Chondrocyte (in vitro differentiated cells): ENCODE results near the gene PRSS38. TPM values are rescaled to one million over a fixed set of nuclear protein-coding genes. Genes with fewer than 3 reads are reported as not detected.

Experiments used
- DNase-seq: peaks from one replicate; pipeline ENCODE4 v3.0.0; 2021; ENCODE audit warnings: mixed read lengths, low spot score
- H3K27ac Mint-ChIP-seq: one replicate; pipeline ENCODE4 v1.8.0; 2021; ENCODE audit warnings: mild to moderate bottlenecking, moderate library complexity, mixed read lengths; ENCODE audit not compliant: unreplicated experiment
- H3K27me3 Mint-ChIP-seq: 2 replicates; pipeline ENCODE4 v1.8.0; 2021; ENCODE audit warnings: low read depth, mixed read lengths
- H3K36me3 Mint-ChIP-seq: 2 replicates; pipeline ENCODE4 v1.8.0; 2021; ENCODE audit warnings: low read depth, mixed read lengths
- H3K4me1 Mint-ChIP-seq: 2 replicates; pipeline ENCODE4 v1.8.0; 2021; ENCODE audit warnings: low read depth, mild to moderate bottlenecking, mixed read lengths
- H3K4me3 Mint-ChIP-seq: one replicate; pipeline ENCODE4 v1.8.0; 2021; ENCODE audit warnings: mild to moderate bottlenecking, moderate library complexity, mixed read lengths; ENCODE audit not compliant: unreplicated experiment
- H3K9me3 Mint-ChIP-seq: 2 replicates; pipeline ENCODE4 v1.8.0; 2021; ENCODE audit warnings: low read depth, mixed read lengths
- total RNA-seq: library from RNA; stranded (reverse); gene quantifications from 3 replicates; pipeline ENCODE4 v1.2.1, GENCODE V29; 2021
- TF ChIP-seq, protein P1 (sequence below): fragments of 200-600 bp; sonication (generic); IDR thresholded peaks from 2 replicates; pipeline ENCODE4 v1.5.0; 2021; ENCODE audit warnings: antibody characterized with exemption, mild to moderate bottlenecking, moderate library complexity

PRSS38 gene
- total RNA-seq, 1 donor from 2014 or later, result not detected

DNA sequence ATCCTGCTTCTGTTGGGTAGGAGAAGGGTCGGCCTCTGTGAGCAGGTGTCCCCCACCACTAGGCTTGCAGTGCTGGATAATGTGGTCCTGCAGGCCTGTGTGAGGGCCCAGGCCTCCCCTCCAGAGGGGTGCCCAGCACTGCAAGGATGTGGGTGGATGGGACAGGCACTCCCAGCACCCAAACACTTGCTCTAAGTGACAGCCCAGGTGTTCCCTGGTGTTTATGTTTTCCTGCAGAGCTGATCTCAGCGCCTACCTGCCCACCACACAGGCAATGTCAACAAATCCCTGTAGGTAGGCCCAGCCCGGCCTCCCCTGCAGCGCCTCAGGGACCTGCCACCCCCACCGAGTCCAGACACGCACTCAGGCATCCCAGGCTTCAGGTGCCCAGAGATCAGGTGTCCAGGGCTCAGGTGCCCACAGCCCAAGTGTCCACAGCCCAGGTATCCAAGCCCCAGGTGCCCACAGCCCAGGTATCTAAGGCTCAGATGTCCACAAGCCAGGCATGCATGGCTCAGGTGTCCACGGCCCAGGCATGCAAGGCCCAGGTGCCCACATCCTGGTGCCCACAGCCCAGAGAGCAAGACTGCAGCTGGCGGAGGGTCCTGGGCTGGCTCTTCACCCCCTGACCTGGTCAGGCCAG lies 73.0 kb downstream of the PRSS38 start:
- DNase-seq, result no peak
- Mint-ChIP-seq H3K36me3 (no peaks in the 10 kb centered on the region), H3K4me3 (no peak overlapping the region), H3K9me3 (no peaks in the 10 kb centered on the region), H3K4me1 (peaks cover 16% of the 10 kb centered on the region), H3K27ac (no peak overlapping the region), H3K27me3 (no peaks in the 10 kb centered on the region)
- TF ChIP-seq, protein P1, sequence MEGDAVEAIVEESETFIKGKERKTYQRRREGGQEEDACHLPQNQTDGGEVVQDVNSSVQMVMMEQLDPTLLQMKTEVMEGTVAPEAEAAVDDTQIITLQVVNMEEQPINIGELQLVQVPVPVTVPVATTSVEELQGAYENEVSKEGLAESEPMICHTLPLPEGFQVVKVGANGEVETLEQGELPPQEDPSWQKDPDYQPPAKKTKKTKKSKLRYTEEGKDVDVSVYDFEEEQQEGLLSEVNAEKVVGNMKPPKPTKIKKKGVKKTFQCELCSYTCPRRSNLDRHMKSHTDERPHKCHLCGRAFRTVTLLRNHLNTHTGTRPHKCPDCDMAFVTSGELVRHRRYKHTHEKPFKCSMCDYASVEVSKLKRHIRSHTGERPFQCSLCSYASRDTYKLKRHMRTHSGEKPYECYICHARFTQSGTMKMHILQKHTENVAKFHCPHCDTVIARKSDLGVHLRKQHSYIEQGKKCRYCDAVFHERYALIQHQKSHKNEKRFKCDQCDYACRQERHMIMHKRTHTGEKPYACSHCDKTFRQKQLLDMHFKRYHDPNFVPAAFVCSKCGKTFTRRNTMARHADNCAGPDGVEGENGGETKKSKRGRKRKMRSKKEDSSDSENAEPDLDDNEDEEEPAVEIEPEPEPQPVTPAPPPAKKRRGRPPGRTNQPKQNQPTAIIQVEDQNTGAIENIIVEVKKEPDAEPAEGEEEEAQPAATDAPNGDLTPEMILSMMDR, result no peak

DNA sequence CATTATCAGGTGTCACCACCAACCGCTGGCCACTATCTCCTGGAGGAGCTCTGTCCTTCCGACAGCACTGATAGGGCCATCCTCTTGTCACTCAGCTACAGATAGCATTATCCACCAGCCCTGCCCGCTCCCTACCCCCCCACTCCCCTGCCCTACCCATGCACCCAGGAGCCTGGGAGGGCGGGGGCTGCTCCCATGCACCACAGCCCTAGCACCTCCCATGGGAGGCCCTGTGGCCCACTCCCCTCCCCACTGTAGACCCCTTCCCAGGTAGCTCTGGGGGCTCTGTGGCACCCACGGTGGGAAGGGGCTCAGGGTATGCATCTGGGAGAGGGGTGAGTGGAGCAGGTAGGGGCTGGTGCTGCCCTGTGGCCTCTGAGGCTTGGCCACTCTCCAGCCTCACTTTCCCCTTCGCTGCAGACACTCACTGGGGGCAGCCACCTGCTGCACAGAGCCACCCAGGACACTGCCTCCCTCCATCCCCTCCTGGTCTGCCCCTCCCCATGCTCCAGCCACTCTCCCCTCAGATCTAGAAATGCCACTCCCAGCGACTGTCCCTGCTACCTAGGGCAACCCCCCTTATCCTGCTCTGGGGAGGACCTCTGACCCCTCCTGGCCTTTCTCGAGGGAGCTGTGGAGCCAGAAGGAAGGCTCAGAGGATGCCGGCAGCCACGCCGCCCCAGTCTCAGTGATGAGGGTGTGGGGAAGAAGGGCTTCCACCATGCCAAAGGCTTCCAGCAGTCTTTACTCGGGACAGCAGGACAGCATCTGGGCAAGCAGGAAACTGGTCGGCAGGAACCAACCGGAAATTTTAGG lies 73.8 kb downstream of the PRSS38 start:
- no peaks in the 10 kb centered on the region for H3K36me3 Mint-ChIP-seq

DNA sequence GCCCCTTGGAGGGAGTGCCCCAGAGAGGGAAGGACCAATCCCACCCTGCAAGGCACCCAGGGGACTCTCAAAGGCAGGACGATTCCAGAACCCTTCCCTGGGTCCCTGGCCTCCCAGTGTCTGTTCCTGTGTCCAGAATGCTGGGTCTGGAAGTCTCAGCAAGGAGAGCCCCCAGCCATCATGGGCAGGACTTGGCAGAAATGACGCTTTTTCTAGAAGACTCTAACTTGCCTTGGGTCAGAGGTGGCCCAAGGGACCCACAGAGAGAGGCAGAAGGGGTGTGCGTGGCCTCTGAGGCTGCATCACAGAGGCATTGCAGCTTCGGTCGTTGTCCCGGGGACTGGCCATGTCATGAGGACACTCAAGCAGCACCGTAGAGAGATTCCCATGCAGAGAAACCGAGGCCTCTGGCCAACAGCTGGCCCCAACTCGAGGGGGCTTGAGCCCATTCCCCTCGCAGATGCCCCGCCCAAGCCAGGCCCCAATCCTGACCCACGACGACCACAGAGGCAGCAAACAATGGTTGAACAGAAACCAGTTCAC lies 74.5 kb downstream of the PRSS38 start:
- Mint-ChIP-seq H3K4me1 (peaks cover 24% of the 10 kb centered on the region), H3K4me3 (no peak overlapping the region), H3K27me3 (no peaks in the 10 kb centered on the region), H3K9me3 (no peaks in the 10 kb centered on the region), H3K27ac (no peak overlapping the region), H3K36me3 (no peaks in the 10 kb centered on the region)
- no peak for DNase-seq
- TF ChIP-seq, protein P1, result no peak

More for the DNA sequence above, 73.8 kb downstream of the PRSS38 start:
- Mint-ChIP-seq H3K27ac (no peak overlapping the region), H3K27me3 (no peaks in the 10 kb centered on the region), H3K9me3 (no peaks in the 10 kb centered on the region), H3K4me1 (peaks cover 20% of the 10 kb centered on the region), H3K4me3 (no peak overlapping the region)
- no peak for DNase-seq
- TF ChIP-seq, protein P1, result no peak

DNA sequence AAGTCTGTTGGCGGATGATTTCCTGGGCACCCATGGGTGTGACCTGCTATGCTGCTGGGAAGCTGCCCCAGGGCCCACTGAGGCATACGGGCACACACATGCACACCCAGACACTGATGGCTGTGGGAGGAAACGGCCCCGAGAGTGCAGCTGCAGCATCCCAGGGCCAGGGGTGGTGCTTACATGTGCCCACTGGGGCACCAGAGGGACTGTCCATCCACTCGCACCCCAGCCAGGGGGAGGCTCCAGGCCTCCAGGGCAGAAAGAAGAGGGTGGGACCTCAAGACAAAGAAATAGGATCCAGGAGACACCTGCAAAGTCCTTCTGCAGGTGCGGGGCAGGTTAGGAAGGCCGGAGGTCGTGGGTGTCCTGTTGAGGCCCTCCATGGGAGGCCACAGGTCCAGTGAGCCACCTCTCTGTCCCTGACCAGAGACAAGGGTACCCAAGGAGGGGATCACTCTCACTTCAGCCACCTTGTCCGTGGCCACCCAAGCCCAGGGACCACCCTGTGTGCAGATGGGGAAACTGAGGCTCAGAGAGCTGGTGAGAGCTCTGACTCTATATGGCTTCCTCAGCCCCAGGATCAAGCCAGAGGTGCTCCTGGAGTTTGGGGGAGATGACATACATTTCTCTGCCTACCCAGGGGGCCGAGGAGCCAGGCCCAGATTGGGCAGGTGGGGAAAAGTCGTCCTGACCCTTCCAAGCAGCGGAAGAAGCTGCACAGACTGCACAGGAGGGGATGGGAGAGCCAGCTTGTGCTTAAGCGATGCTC lies 75.2 kb downstream of the PRSS38 start:
- Mint-ChIP-seq H3K36me3 (no peaks in the 10 kb centered on the region), H3K4me1 (peaks cover 23% of the 10 kb centered on the region), H3K27ac (no peak overlapping the region), H3K27me3 (no peaks in the 10 kb centered on the region), H3K4me3 (no peak overlapping the region), H3K9me3 (no peaks in the 10 kb centered on the region)
- no peak for DNase-seq
- TF ChIP-seq, protein P1, result no peak
